HG02610 (cell line): ENCODE results near the gene RRAD.
"Not testable (repeated sequence)": the region's sequence is repeated elsewhere in the genome, so short reads cannot be mapped to it uniquely, and the experiment has no call there.

Source experiments
- ATAC-seq: cut with Tn5 transposase; IDR thresholded peaks from one replicate; pipeline ENCODE4 v1.9.1; 2021; ENCODE audit warnings: mild to moderate bottlenecking, moderate library complexity; ENCODE audit not compliant: unreplicated experiment

Gene RRAD

DNA sequence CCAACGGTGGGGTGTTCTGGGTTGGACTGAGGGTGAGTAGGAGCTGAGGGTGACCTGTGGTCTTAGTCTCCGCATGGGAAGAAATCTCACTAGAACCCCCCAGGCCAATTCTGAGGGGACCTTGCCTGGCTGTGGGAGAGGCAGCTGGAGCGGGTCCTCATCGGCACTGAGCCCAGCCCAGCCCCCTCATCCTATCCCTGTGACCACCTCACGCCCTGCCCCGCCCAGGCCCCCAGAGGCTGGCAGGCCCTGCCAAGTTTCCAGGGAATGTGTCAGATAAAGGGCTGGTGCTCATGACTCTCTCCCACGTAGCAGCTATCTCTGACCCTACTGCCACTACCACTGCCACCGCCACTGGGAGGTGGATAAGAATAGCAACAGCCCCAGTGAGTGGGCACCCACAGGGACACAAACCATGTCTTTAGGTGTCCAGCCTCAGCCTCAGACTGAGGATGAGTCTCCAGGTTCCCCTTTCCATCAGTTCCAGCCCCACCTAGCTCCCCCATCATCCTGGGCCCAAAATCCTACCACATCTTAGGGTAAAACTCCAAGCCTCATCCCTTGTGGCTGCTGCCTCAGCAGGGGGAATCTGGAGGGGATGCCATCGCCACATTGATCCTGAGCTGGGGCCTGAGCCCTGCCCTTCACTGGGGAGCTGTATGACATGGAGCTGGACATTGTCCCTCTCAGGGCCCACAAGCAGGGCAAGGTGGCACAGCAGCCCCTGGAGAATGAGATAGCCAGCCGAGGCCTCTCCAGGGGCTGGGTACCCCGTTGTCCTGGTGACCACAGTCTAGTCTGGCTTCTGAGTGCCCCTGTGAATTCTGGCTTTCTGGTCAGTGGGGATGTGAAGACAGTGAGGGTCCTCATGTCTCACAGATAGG is 21.5 kb downstream of the RRAD start:
- ATAC-seq: no peak

DNA sequence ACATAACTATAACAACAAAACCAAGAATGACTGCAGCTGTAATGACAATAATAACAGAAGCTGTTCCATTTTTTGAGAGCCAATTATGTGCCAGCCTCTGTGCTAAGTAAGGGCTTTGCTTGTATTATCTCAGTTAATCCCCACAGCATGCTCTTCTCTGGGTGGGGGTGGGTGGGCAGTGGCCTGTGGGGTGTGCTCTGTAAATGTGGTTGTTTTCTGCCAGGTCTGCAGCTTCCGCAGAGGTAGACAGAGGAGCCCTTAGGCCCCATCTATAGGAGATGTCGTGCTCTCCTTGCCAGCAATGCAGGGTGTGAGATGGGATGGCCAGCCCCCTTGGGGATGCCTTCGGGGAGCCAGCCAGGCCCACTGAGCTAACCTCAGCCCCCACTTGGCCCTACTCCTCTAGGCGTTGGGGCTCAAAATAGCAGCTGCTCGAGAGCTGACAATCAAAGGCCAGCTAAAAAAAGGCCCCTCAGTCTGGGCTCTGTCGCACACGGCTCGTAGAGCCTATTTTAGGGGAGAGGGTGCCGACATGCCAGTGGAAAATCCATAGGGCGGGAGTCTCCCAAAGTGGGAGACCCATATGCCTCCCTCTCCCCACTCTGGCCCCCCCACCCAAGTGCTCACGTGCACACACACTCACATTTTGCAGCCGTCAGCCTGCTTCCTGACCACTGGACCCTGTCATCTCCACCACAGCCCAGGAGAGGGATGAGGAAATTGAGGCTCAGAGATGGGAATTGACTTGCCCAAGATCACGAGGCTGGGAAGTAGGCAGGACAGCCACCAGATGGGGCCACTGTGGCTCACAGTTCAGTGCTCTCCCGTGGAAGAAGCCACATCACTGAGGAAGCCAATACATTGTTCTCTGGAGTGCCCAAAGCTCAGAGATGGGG is 22.4 kb downstream of the RRAD start:
- ATAC-seq: no peak

DNA sequence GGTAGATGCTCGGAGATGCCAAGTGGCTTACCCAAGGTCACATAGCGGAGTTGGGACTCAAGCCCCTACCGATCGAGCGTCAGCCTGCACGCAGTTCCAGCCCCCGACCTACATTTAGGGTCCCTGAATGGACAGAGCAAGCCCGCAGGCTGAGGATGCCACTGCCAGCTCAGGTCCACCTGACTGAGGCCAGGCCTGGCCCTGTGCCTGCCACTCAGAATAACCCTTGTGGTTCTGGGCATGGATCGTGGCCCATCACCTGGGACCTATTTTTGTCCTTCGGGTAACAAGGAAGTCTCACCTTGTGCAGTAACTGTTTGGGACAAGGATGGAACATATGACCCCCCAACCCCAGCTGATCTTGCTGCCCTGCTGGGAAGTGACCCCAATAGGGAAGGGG is 23.7 kb downstream of the RRAD start:
- no peak for ATAC-seq

DNA sequence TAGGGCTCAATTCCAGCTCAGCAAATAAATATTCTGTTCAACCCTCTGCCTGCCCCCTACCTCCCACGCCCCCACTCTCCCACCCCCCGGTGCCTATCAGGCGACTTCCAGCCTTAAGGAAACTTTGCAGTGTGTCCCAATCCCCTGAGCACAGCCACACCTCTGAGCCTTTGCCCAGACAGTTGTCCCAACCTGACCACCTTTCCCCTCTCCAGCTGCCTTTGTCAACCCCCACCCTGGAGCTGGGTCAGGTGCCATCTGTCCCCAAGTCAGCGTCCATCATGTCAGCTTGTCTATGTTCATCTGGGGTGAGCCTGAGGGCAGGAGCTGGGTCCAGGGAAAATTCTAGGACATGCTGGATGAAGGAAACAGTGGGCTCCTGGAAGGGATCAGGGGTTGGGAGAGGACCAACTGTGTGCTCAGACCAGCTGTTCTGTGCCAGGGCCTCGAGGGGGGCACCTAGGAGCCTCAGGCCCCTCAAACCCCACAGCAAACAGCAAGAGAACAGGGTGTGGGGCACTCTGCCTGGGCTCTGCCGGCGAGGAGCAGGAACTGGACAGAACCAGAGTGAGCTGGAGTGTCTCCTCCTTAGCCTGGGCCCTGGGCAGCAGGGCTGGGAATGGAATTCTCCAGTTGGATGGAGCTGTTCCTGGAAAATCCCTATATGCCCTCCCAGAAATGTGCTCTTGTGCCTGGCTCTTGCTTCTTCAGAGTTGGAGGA is 24.5 kb downstream of the RRAD start:
- no peak for ATAC-seq

DNA sequence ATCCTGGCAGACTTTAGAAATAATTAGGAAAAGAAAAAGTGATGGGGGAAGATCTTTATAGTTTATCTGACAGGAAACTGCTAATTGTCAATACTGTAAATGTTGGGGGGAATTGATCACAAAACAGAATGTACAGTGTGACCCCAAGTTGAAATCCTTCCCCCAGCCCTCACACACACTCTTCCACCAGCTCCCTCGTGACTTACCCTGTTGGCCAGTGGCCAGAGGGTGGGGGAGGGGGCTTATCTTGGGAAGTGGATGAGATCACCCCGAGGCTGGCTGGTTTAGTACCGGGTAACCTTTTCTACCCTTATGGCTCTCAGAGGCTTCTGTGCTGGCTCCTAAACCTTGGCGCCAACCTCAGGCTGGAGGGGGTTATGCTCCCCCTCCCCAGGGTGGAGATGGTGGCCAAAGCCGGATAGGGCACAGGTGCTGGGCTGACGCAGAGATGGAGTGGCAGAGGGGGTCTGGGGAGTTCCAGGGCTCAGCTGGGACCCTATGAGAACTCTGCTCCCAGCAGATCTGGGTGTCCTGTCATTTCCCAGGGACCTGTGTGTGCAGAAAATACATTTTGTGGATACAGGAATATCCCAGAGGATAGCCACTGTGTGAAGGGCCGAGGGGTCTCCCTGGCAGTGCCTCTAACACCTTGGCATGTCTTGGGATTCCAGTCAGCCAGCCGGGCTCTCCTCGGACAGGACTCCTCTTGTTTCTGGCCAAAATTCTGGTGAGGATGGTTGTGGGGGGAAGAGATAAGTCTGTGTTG is 25.2 kb downstream of the RRAD start:
- no peak for ATAC-seq

DNA sequence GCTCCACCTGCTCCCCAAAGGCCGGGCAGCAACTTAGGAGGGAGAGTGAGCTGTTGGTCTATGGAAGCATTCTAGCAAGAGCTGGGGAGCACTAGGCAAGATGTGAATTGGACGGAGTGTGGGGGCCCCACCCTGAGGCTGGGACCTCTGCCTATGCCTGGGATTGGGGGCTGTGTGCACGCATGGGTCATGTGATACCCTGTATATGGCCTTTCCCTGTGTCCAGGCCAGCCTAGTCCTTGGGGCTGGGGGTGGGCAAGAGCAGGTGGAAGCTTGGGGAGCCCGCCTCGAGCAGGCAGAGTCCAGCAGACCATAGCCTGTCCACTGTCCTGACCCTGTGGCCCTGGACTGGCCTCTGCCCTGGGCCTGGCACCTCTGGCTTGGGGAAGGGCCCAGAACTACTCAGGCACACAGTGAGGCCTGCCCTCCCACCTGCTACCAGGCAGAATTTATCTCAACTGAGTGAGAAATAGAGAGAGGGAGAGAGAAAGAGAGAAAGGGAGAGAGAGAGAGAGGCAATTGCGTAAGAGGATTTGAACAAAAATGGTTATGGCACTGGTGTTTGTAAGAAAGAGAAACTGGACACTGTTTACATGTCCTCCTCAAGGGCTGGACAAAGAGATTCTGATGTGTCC is 25.9 kb downstream of the RRAD start:
- ATAC-seq: no peak

DNA sequence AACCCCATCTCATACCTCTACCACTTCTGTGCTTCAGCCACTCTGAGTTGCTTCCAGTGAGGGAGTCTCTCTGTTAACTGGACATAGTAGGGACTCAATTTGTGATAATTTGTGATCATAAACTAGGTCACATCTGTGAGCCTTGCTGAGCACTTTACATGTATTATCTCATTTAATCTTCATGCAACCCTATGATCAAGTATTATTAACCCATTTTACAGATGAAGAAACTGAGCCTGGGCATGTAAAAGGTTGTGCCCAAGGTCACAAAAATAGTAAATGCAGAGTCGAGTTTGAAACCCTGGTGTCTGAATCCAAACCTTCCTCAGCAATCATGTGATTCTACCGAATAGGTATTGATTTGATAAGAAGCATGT is 26.4 kb downstream of the RRAD start:
- ATAC-seq: no peak

DNA sequence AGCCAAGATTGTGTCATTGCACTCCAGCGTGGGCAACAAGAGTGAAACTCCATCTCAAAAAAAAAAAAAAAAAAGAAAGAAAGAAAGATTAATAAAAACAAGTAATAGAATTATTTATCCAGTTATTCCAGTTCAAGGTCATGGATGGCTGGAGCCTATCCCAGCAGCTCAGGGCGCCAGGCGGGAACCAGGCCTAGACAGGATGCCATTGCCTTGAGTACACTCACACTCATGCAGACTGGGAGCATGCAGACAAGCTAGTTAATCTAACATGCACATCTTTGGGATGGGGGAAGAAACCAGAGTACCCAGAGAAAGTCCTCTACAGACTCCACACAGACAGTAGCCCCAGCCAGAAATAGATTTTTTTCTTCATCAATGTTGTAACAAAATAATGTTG is 27.1 kb downstream of the RRAD start:
- ATAC-seq: no peak

DNA sequence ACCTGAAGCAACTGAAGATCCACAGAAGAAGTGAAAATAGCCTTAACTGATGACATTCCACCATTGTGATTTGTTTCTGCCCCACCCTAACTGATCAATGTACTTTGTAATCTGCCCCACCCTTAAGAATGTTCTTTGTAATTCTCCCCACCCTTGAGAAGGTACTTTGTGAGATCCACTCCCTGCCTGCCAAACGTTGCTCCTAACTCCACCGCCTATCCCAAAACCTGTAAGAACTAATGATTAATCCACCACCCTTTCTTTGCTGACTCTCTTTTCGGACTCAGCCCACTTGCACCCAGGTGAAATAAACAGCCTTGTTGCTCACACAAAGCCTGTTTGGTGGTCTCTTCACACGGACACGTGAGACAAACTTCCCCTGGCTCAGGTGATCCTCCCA is 28.7 kb downstream of the RRAD start:
- not testable (repeated sequence) for ATAC-seq

DNA sequence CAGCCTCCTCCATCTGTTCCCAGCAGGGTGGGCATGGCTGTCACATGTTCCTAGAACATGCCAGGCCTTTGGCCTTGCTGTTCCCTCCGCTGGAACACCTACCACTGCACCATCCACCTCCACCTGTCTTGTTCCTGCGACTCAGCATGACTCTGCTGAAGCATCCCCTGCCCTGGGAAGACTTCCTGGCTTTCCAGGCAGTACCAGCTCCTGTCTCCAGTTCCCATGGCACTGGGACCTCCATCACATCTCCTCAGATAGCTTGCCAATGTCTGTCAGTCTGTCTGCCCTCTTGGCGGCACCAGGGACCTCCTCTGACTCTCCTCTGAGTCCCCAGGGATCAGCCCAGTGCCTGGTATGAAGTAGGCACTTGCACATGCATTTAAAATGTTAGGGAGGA is 29.3 kb downstream of the RRAD start:
- no peak for ATAC-seq

DNA sequence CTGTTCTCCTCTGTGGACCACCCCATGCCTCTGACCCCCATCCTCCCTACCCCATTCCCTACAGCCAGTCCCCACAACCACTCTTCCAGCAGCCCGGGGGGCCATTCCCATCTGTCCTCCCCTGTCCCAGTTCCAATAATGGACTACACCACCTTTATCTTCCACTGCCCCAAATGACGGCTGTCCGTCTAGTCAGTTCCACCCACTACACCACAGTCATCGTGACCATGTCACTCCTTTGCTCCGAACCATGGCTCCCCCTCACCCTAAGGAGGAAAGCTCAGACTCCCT is 29.7 kb downstream of the RRAD start:
- no peak for ATAC-seq

DNA sequence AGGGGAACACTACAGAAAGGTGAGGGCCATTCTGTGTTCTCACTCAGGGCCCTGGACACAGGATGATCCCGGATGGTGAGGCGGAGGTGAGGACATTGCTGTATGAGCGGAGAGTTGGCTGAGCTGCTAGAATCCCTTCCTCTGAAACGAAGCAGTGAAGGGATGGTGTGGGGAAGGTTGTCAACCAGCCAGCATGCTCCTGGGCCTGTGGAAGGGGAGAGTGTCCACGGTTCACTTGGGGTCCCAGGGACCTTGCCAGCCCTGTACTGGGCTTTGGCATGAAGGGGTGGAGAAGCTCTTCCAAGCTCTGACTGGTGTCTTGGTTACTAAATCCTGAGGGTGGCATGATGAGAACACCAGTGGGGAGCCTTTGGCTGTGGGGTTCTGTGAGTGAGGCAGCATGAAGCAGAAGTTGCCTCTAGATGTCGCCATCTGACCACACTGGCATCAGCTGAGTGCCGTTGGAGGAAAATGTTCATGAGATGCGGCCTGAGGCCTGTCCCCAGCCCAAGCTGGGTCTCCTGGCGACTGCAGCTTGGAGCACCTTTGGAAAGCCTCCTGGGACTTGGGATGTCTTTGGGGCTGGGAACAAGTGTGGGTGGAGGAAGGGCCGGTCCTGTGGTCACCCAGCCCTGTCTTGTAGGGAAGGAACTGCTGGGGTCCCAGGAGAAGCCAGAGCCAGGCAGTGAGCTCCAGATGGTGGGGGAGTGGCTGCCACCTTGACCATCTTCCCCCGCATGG is 30.2 kb downstream of the RRAD start:
- ATAC-seq: peak; percentile 65

DNA sequence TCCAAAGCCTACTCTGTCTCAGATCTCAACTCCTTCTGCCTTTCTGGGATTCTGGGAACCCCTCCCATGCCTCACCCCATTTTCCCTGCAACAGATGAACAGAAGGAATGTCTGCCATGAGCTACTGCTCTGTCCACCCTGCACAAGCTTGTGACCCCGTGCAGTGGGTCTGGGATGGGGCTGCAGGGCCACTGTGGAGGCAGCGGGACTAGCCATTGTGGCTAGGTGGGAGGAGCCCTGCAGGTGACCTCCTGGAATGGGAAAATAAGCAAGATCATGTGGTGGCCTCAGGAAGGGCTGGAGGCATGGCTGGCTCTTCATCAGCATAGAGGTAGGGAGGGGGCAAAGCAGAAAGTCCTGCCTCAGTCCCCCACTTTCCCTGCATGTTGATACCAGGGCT is 31.3 kb downstream of the RRAD start:
- no peak for ATAC-seq

DNA sequence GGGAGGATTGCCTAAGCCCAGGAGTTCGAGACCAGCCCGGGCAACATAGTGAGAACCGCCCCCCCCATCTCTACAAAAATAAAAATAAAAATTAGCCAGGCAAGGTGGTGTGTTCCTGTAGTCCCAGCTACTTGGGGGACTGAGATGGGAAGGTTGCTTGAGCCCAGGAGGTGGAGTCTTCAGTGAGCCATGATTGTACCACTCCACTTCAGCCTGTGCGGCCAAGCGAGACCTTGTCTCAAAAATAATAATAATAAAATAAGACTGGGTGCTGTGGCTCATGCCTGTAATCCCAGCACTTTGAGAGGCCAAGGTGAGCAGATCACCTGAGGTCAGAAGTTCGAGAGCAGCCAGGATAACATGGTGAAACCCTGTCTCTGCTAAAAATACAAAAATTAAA is 33.5 kb downstream of the RRAD start:
- ATAC-seq: no peak

DNA sequence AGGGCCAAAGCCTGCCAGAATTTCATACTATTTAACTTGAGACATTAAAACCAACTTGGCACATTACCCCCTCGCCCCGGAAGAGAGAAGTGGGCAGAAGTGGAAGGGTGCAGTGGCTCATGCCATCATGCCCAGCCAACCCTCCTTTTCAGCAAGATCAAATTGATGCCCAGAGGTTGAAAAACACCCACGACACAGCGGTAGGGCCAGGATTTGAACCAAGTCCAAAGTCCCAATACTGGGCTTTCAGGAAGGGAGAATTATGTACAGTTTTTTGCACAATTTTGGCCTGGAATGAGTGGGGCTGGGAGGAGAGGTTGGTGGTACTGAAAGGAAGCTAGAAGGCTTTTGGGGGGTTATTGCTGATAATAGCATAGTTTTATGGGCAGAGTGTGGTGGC is 34.0 kb downstream of the RRAD start:
- ATAC-seq: no peak

DNA sequence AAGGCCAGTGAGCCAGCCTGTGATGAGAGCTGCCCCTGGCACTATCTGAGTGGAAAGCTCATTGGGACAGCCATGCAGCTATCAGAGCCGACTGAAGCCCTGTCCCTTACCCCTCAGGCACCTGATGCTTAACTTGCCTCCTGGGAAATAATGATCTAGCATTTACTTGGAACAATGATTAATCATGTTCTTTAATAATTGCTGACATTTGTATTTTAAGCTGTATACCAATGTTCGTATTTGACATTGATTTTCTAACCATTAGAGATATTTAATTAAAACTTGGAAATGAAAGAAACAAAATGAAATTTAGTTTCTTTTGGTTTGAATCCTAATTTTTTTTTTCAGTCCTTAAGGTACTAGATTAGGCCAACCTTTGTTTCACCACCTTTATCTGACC is 34.5 kb downstream of the RRAD start:
- ATAC-seq: no peak

DNA sequence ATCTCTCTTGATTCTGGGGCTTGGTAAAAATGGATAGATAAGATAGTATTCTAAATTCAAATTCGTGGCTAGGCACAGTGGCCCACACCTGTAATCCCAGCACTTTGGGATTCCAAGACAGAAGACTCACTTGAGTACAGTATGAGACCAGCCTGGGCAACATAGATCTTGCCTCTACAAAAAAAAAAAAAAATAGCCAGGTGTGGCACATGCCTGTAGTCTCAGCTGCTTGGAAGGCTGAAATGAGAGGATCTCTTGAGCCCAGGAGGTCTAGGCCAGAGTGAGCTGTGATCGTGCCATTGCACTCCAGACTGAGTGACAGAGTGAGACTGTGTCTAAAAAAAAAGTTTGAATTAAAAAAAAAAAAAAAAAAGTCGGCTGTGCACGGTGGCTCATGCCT is 35.7 kb downstream of the RRAD start:
- no peak for ATAC-seq

DNA sequence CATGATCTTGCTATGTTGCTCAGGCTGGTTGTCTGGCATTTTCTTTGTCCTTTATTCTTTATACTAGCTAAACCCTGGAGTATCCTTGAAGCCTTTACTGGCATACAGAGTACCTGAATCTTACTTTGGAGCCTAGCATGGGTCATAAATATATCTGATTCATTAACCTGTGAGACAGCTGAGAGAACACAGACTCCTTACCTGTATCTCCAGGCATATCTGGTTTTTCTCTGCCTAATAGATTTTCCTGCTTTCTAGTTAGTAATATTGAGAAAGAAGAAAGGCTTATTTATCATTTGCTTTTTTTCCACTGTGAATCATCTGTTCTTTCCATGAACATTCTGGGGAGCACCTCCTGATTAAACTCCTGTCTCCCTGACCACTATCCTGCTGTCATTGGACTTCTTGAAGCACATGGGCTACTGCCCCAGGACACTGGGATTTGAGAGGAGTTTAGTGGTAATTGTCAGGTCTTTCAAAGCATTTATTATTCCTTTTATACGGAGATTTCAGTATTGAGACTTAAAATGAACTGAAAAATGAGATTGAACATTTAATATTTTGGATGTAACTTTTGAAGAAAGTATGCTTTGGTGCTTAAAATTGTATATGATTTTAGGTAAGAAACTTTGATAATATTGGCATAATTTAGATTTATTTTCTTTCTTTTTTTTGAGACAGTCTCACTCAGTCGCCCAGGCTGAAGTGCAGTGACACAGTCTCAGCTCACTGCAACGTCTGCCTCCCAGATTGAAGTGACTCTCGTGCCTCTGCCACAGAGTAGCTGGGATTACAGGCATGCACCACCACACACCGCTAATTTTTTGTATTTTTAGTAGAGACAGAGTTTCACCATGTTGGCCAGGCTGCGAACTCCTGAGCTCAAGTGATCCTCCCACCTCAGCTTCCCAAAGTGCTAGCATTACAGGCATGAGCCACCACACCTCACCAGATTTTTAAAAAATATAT is 36.4 kb downstream of the RRAD start:
- no peak for ATAC-seq

DNA sequence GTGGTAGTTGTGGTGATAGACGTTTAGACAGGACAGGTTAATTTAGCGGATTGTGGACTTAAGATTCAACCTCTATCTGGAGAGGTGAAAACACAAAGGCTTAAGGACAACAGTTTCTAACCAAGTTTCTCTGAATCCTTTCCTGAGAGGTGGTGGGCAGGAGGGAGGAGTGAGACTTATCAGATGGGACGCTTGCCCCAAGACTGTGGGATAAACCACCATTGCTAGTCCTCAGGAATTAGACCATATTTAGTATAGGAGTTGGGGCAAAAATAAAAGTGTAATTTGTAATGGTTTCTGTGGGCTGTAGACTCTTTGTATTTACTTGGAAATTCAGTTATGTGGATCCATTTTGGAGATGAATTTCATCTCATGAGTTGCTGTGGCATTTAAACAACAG is 38.4 kb downstream of the RRAD start:
- ATAC-seq: no peak
